ENCODE measurements around the gene ABCA12.

Gene ABCA12

DNA sequence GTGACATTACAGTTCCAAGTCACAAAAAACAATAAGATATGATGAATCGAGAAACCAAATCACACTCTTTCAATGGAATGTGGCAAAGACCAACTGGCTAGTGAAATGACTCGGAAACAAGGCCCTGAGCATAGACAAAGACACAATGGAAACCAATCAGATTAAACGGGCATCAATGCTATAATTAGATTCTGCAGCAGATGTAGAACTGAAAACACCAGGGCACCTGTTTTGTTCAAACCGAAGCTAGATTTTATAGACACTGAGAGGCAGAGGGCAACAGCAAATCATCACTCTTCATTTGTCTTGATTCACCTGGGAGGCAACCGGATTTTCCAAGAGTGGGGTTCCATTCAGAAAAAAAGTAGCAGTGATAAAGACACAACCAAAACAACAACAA lies 236.1 kb downstream of the ABCA12 start:
- peak; percentile 89 for DNase-seq

- DNase-seq = peak; percentile 85
Observed at GRCh38 chr2:214899751-214900150, 238.7 kb downstream of the ABCA12 start.

- no peak for DNase-seq
Observed at GRCh38 chr2:214896274-214896673, 242.2 kb downstream of the ABCA12 start.

- no peak for DNase-seq
Observed at GRCh38 chr2:214895469-214895868, 243.0 kb downstream of the ABCA12 start.

GRCh38 chr2:214889301-214889700 lies 249.1 kb downstream of the ABCA12 start:
- DNase-seq = no peak

DNA sequence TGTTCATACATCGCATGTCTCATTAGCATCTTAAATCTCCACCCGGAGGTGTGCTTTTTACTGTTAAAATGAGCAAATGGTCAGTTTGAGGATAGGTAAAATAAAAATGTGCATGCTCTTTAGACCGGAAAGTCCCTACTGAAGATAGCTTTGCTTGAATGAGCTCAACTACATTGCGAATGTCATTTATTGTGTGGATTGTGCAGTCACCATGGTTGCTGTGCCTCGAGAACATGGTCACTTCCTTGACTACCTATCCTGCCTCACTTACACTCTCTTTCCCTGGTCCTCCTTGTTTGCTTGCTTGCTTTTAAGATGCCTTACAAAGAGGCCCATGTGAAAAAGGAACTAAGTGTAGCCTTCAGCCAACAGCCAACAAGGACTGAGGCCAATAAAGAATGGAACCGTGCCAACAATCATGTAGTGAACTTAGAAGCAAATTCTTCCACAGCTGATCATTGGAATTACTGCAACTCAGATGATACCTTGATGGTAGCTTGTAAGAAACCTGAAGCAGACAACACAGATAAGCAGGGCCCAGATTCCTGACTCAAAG lies 256.7 kb downstream of the ABCA12 start:
- peak; percentile 1 for DNase-seq
